IMR-90 (cell line): ENCODE measurements around the gene ADAM15. TPM values are rescaled to one million over a fixed set of nuclear protein-coding genes. Genes with fewer than 3 reads are reported as not detected.

Experiments used
- ATAC-seq: fragments of 200-7000 bp; cut with Tn5 transposase; 2 replicates; pipeline ENCODE4 v1.9.1; 2020; ENCODE audit warnings: low read depth, mild to moderate bottlenecking, moderate library complexity
- BruUV-seq: library from RNA; stranded (reverse); fragments of 400-500 nt; replicated peaks from 2 replicates; lab custom pipeline; 2021; lab: Mats Ljungman, UMichigan
- CTCF ChIA-PET: fragments of 300-600 bp; formaldehyde crosslinking; extraction: SDS; loops from one replicate; lab custom pipeline; 2021; ENCODE audit warnings: antibody characterized with exemption; lab: Yijun Ruan, JAX
- POLR2A ChIA-PET: fragments of 300-600 bp; sonication (Branson Sonifier 250); formaldehyde crosslinking; loops from one replicate; lab custom pipeline; 2022; ENCODE audit warnings: antibody characterized with exemption; ENCODE audit not compliant: unreplicated experiment; lab: Charles Lee
- DNase-seq: peaks from one replicate; pipeline ENCODE4 v3.0.0; 2013
- H2AFZ ChIP-seq: replicated peaks from 2 replicates; pipeline ENCODE3; 2013; ENCODE audit warnings: low read length, mild to moderate bottlenecking; ENCODE audit not compliant: poor library complexity
- H2AK5ac ChIP-seq: 2 replicates; pipeline ENCODE4 v1.6.1; 2013; ENCODE audit warnings: low read depth, low read length, inconsistent platforms
- H2AK9ac ChIP-seq: replicated peaks from 2 replicates; pipeline ENCODE3; 2013; ENCODE audit warnings: mild to moderate bottlenecking, low read depth, low read length, moderate library complexity; ENCODE audit not compliant: poor library complexity
- H2BK120ac ChIP-seq: 2 replicates; pipeline ENCODE4 v1.6.1; 2013; ENCODE audit warnings: low read depth, low read length, inconsistent platforms
- H2BK15ac ChIP-seq: 3 replicates; pipeline ENCODE4 v1.6.1; 2013; ENCODE audit warnings: low read depth, low read length, inconsistent platforms
- H2BK20ac ChIP-seq: 2 replicates; pipeline ENCODE4 v1.6.1; 2013; ENCODE audit warnings: low read depth, mild to moderate bottlenecking, inconsistent platforms, low read length, moderate library complexity
- H2BK5ac ChIP-seq: 2 replicates; pipeline ENCODE4 v1.6.1; 2013; ENCODE audit warnings: mild to moderate bottlenecking, low read depth, low read length, inconsistent platforms; ENCODE audit not compliant: poor library complexity, severe bottlenecking
- H3K14ac ChIP-seq: replicated peaks from 2 replicates; pipeline ENCODE4 v1.6.1; 2013; ENCODE audit warnings: low read depth, low read length, inconsistent platforms
- H3K18ac ChIP-seq: 2 replicates; pipeline ENCODE4 v1.6.1; 2013; ENCODE audit warnings: low read depth, low read length, control low read depth
- H3K23ac ChIP-seq: 2 replicates; pipeline ENCODE4 v1.6.1; 2013; ENCODE audit warnings: low read depth, low read length, inconsistent platforms
- H3K27ac ChIP-seq: 2 replicates; pipeline ENCODE4 v1.5.1; 2013; ENCODE audit warnings: mild to moderate bottlenecking, control low read depth, low read length; ENCODE audit not compliant: insufficient read depth
- H3K27me3 ChIP-seq: 2 replicates; pipeline ENCODE4 v1.6.1; 2013; ENCODE audit warnings: low read length; ENCODE audit not compliant: control insufficient read depth, insufficient read depth
- H3K36me3 ChIP-seq: 2 replicates; pipeline ENCODE4 v1.6.1; 2013; ENCODE audit warnings: low read length, mixed read lengths; ENCODE audit not compliant: control insufficient read depth, insufficient read depth
- H3K4ac ChIP-seq: 2 replicates; pipeline ENCODE4 v1.6.1; 2013; ENCODE audit warnings: low read depth, low read length, inconsistent platforms
- H3K4me1 ChIP-seq: 2 replicates; pipeline ENCODE4 v1.6.1; 2013; ENCODE audit warnings: low read length, mixed read lengths; ENCODE audit not compliant: control insufficient read depth, insufficient read depth
- H3K4me2 ChIP-seq: 2 replicates; pipeline ENCODE4 v1.6.1; 2013; ENCODE audit warnings: low read depth, mild to moderate bottlenecking, control low read depth, low read length, moderate library complexity
- H3K4me3 ChIP-seq: 2 replicates; pipeline ENCODE4 v1.5.1; 2013; ENCODE audit warnings: low read depth, mild to moderate bottlenecking, control low read depth, low read length, moderate library complexity; ENCODE audit not compliant: insufficient read depth
- H3K56ac ChIP-seq: 2 replicates; pipeline ENCODE4 v1.6.1; 2013; ENCODE audit warnings: low read length, inconsistent platforms; ENCODE audit not compliant: insufficient read depth; ENCODE audit errors: extremely low read depth
- H3K79me1 ChIP-seq, 2 experiments: 2 replicates each; pipeline ENCODE4 v1.6.1; 2013; ENCODE audit warnings: low read length in 2 of 2, inconsistent platforms in 1 of 2, low read depth in 1 of 2
- H3K9ac ChIP-seq: 2 replicates; pipeline ENCODE4 v1.6.1; 2013; ENCODE audit warnings: low read depth, low read length, control low read depth
- H3K9me1 ChIP-seq: 2 replicates; pipeline ENCODE4 v1.6.1; 2013; ENCODE audit warnings: low read length, inconsistent platforms; ENCODE audit not compliant: insufficient read depth
- H3K9me3 ChIP-seq: 2 replicates; pipeline ENCODE4 v1.6.1; 2013; ENCODE audit warnings: low read length; ENCODE audit not compliant: control insufficient read depth, insufficient read depth
- H4K20me1 ChIP-seq: 2 replicates; pipeline ENCODE4 v1.6.1; 2013; ENCODE audit warnings: low read length, inconsistent platforms; ENCODE audit not compliant: insufficient read depth
- H4K5ac ChIP-seq: 2 replicates; pipeline ENCODE4 v1.6.1; 2013; ENCODE audit warnings: mild to moderate bottlenecking, low read depth, low read length, control low read depth
- H4K8ac ChIP-seq, 2 experiments: 2 replicates each; pipeline ENCODE4 v1.6.1; 2013; ENCODE audit warnings: low read depth in 2 of 2, low read length in 2 of 2, control low read depth in 1 of 2, inconsistent platforms in 1 of 2
- H4K91ac ChIP-seq: 2 replicates; pipeline ENCODE4 v1.6.1; 2013; ENCODE audit warnings: low read depth, low read length, inconsistent platforms; ENCODE audit not compliant: insufficient read depth
- CEBPB ChIP-seq: IDR thresholded peaks from 2 replicates; pipeline ENCODE4 v1.6.1; 2012; ENCODE audit warnings: low read depth, low read length, improper control_type of control experiment
- CHD1 ChIP-seq: IDR thresholded peaks from 2 replicates; pipeline ENCODE4 v1.6.1; 2012; ENCODE audit warnings: low read depth, low read length, improper control_type of control experiment
- MAFK ChIP-seq: IDR thresholded peaks from 2 replicates; pipeline ENCODE4 v1.6.1; 2012; ENCODE audit warnings: low read depth, low read length, improper control_type of control experiment
- MAZ ChIP-seq: IDR thresholded peaks from 2 replicates; pipeline ENCODE4 v1.6.1; 2012; ENCODE audit warnings: low read depth, mild to moderate bottlenecking, low read length, improper control_type of control experiment, moderate library complexity, borderline replicate concordance
- MXI1 ChIP-seq: IDR thresholded peaks from 2 replicates; pipeline ENCODE4 v1.6.1; 2012; ENCODE audit warnings: low read depth, mild to moderate bottlenecking, low read length, moderate library complexity, borderline replicate concordance
- POLR2A ChIP-seq: IDR thresholded peaks from 2 replicates; pipeline ENCODE4 v1.6.1; 2012; ENCODE audit warnings: mild to moderate bottlenecking, low read depth, low read length
- RAD21 ChIP-seq: IDR thresholded peaks from 2 replicates; pipeline ENCODE4 v1.6.1; 2012; ENCODE audit warnings: low read length, improper control_type of control experiment
- RCOR1 ChIP-seq: IDR thresholded peaks from 2 replicates; pipeline ENCODE4 v1.6.1; 2012; ENCODE audit warnings: mild to moderate bottlenecking, low read length, improper control_type of control experiment; ENCODE audit not compliant: insufficient replicate concordance
- RFX5 ChIP-seq: IDR thresholded peaks from 2 replicates; pipeline ENCODE4 v1.8.0; 2012; ENCODE audit warnings: low read depth, mild to moderate bottlenecking, low read length, moderate library complexity
- SMC3 ChIP-seq: fragments of 150-350 bp; IDR thresholded peaks from 2 replicates; pipeline ENCODE4 v1.6.1; 2016; ENCODE audit warnings: low read depth, mild to moderate bottlenecking, antibody characterized with exemption, low read length, moderate library complexity
- USF2 ChIP-seq: fragments of 150-350 bp; IDR thresholded peaks from 2 replicates; pipeline ENCODE4 v1.6.1; 2017; ENCODE audit warnings: mild to moderate bottlenecking, antibody characterized with exemption, low read length, low read depth
- WGBS, 2 experiments: methylation state at CpG; one replicate each; pipeline versions ENCODE4 v1.1.5 to v1.1.7; 2013; ENCODE audit warnings: missing lambda C conversion rate in 2 of 2; ENCODE audit not compliant: insufficient read length in 1 of 2; ENCODE audit errors: extremely low coverage in 2 of 2; 5-methylcytosine and 5-hydroxymethylcytosine counted together
- dilution Hi-C: fragments of 300-500 bp; cut with HindIII; formaldehyde crosslinking; loops from one replicate; pipeline ENCODE4 v1.14.3; 2018; ENCODE audit warnings: low sequenced_read_pairs; ENCODE audit not compliant: unreplicated experiment
- in situ Hi-C: fragments of 300-500 bp; cut with MboI; formaldehyde crosslinking; loops from 3 replicates; pipeline ENCODE4 v1.14.3; 2019; ENCODE audit warnings: low sequenced_read_pairs, inconsistent platforms, mixed read lengths
- intact Hi-C: fragments of 100-400 bp; cut with micrococcal nuclease; formaldehyde crosslinking; loops from 2 replicates; pipeline ENCODE4 v1.10.0; 2022
- polyA plus RNA-seq, 3 experiments: library from polyadenylated mRNA; depleted of rRNA; stranded (reverse); fragments of >200 nt; gene quantifications; 2 replicates each; pipeline ENCODE4 v1.2.3, GENCODE V29; 2012; ENCODE audit warnings: low replicate concordance in 1 of 3
- total RNA-seq: library from RNA; depleted of rRNA; stranded (reverse); fragments of >200 nt; gene quantifications from 2 replicates; pipeline ENCODE4 v1.2.3, GENCODE V29; 2012
- TF ChIP-seq, protein P1 (sequence below): conservative IDR thresholded peaks from 2 replicates; pipeline ENCODE4 v1.5.1; 2012; ENCODE audit warnings: mild to moderate bottlenecking, low read depth, low read length, improper control_type of control experiment

The ADAM15 gene
- total and polyA plus RNA-seq, 2 of the 4 experiments (the other 2 are of a cell fraction) = 25.6 to 52.4 TPM

DNA sequence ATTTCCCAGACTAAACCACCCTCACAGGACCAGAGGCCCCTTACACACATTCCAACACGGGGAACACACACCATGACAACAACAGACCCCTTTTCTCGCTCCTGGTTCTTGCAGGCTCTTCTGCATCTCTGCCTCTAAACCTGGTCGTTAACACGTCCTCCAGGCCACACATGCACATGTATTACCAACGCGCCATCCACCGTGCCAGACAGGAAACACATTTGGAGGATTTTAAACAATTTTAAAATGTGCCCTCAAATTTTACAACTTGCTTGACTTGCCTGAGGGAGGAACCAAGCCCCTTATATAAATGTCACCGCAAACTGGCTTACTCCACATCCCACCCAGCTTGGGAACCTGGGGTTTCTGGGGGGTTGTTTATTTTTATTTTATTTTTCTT is 59.7 kb downstream of the ADAM15 start:
- no peak overlapping the region for H2AK9ac ChIP-seq
- H3K4me2 ChIP-seq = no peak overlapping the region
- no peak overlapping the region for H2AFZ ChIP-seq
- dilution Hi-C loops (no loop called here), in situ Hi-C loops (no loop called here), intact Hi-C loops (no loop called here)
- ChIA-PET CTCF (interaction anchor here (0.6 kb wide), 1 partner anchor 32 kb away, joined by 3 read pairs; no protein-coding TSS in a partner anchor), POLR2A (no interaction called here)
- no peak overlapping the region for H3K27ac ChIP-seq
- H3K4ac ChIP-seq = no peak overlapping the region
- H3K9me3 ChIP-seq = no peaks in the 10 kb centered on the region
- no peak overlapping the region for H4K8ac ChIP-seq
- H3K4me1 ChIP-seq = no peaks in the 10 kb centered on the region
- ATAC-seq (no peak), DNase-seq (no peak)
- no peak overlapping the region for H4K91ac ChIP-seq
- no peak overlapping the region for H3K23ac ChIP-seq
- H2BK15ac ChIP-seq = no peak overlapping the region
- TF ChIP-seq MAZ (no peak), MAFK (no peak), MXI1 (no peak), CHD1 (no peak), SMC3 (no peak), RFX5 (no peak), RAD21 (no peak), RCOR1 (no peak), CEBPB (no peak), POLR2A (no peak), USF2 (no peak)
- TF ChIP-seq, protein P1, sequence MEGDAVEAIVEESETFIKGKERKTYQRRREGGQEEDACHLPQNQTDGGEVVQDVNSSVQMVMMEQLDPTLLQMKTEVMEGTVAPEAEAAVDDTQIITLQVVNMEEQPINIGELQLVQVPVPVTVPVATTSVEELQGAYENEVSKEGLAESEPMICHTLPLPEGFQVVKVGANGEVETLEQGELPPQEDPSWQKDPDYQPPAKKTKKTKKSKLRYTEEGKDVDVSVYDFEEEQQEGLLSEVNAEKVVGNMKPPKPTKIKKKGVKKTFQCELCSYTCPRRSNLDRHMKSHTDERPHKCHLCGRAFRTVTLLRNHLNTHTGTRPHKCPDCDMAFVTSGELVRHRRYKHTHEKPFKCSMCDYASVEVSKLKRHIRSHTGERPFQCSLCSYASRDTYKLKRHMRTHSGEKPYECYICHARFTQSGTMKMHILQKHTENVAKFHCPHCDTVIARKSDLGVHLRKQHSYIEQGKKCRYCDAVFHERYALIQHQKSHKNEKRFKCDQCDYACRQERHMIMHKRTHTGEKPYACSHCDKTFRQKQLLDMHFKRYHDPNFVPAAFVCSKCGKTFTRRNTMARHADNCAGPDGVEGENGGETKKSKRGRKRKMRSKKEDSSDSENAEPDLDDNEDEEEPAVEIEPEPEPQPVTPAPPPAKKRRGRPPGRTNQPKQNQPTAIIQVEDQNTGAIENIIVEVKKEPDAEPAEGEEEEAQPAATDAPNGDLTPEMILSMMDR = no peak
- no peak overlapping the region for H4K5ac ChIP-seq
- H3K9me1 ChIP-seq = no peaks in the 10 kb centered on the region
- H3K56ac ChIP-seq = no peak overlapping the region
- H3K27me3 ChIP-seq = peaks cover 53% of the 10 kb centered on the region
- no peak overlapping the region for H3K14ac ChIP-seq
- H4K20me1 ChIP-seq = no peaks in the 10 kb centered on the region
- H3K4me3 ChIP-seq = no peak overlapping the region
- 83% methylated on average over 4 of the region's 8 CpGs; no CpG with 5 or more reads in 1 of the 2 experiments for WGBS, 2 experiments
- H2BK5ac ChIP-seq = no peak overlapping the region
- no peak overlapping the region for H2AK5ac ChIP-seq
- no peak overlapping the region for H2BK120ac ChIP-seq
- no peaks in the 10 kb centered on the region for H3K36me3 ChIP-seq
- H2BK20ac ChIP-seq = no peak overlapping the region
- H3K79me1 ChIP-seq = no peaks in the 10 kb centered on the region
- no TSS peak for BruUV-seq
- no peak overlapping the region for H3K18ac ChIP-seq
- H3K9ac ChIP-seq = no peak overlapping the region
